K562 (cell line): ENCODE results near the gene TAF3. TPM values are rescaled to one million over a fixed set of nuclear protein-coding genes. Genes with fewer than 3 reads are reported as not detected.

Experiments
- ATAC-seq: fragments of 200-7000 bp; cut with Tn5 transposase; 3 replicates; pipeline ENCODE4 v1.9.1; 2020; ENCODE audit warnings: moderate library complexity
- BruUV-seq: library from RNA; stranded (reverse); fragments of 400-500 nt; replicated peaks from 2 replicates; lab custom pipeline; 2021; lab: Mats Ljungman, UMichigan
- CTCF ChIA-PET: fragments of 300-600 bp; formaldehyde crosslinking; extraction: SDS; loops from one replicate; lab custom pipeline; 2021; ENCODE audit warnings: low intra/inter-chr PET ratio; lab: Yijun Ruan, JAX
- POLR2A ChIA-PET: fragments of 300-600, 350-650 bp; sonication (Branson Sonifier 250); formaldehyde crosslinking; extraction: SDS; loops from one replicate; lab custom pipeline; 2021; ENCODE audit warnings: antibody characterized with exemption, inconsistent platforms; lab: Yijun Ruan, JAX
- DNase-seq, 4 experiments: peaks; one replicate each; pipeline versions ENCODE4 v3.0.0 to v3.0.0-alpha.2; 2011 to 2018; ENCODE audit warnings: low spot score in 3 of 4, mixed read lengths in 3 of 4; ENCODE audit errors: extremely low read depth in 1 of 4
- FAIRE-seq: peaks from 2 replicates; lab custom pipeline; 2011; peaks lifted over from hg19 to GRCh38; lab: Jason Lieb, UNC
- H2AFZ ChIP-seq: 2 replicates; pipeline ENCODE4 v1.6.0; 2011; ENCODE audit warnings: low read depth, low read length, control low read depth, inconsistent platforms
- H3K27ac ChIP-seq: fragments of 200-600 bp; 3 replicates; pipeline ENCODE4 v1.8.0; 2011; ENCODE audit warnings: low read depth, mild to moderate bottlenecking, control low read depth, inconsistent platforms, low read length, moderate library complexity, mixed read lengths; ENCODE audit errors: extremely low read depth
- H3K27me3 ChIP-seq, 2 experiments: fragments of 300-600 bp in 1 of 2; 2 replicates in 1 of 2; 3 replicates in 1 of 2; pipeline versions ENCODE4 v1.6.0 to v1.8.0; 2011; ENCODE audit warnings: inconsistent platforms in 2 of 2, low read length in 2 of 2, mild to moderate bottlenecking in 1 of 2, mixed read lengths in 1 of 2, moderate library complexity in 1 of 2; ENCODE audit not compliant: control insufficient read depth in 2 of 2, insufficient read depth in 2 of 2
- H3K36me3 ChIP-seq: fragments of 300-600 bp; 3 replicates; pipeline ENCODE4 v1.8.0; 2011; ENCODE audit warnings: mild to moderate bottlenecking, low read length, inconsistent platforms; ENCODE audit not compliant: control insufficient read depth, insufficient read depth
- H3K4me1 ChIP-seq, 2 experiments: fragments of 200-600 bp in 1 of 2; replicated peaks in 1 of 2; 2 replicates in 1 of 2; 3 replicates in 1 of 2; pipeline versions ENCODE4 v1.5.1 to v1.8.0; 2011; ENCODE audit warnings: inconsistent platforms in 2 of 2, low read length in 2 of 2, mild to moderate bottlenecking in 1 of 2, mixed read lengths in 1 of 2, moderate library complexity in 1 of 2; ENCODE audit not compliant: control insufficient read depth in 2 of 2, insufficient read depth in 2 of 2
- H3K4me2 ChIP-seq: 2 replicates; pipeline ENCODE4 v1.6.1; 2011; ENCODE audit warnings: low read length, control low read depth, inconsistent platforms, mixed read lengths; ENCODE audit not compliant: insufficient read depth
- H3K4me3 ChIP-seq: fragments of 200-600 bp; sonication (generic), shearing (Covaris generic); 2 replicates; pipeline ENCODE4 v1.5.1; 2016; ENCODE audit warnings: control low read depth, inconsistent platforms
- H3K79me2 ChIP-seq: fragments of 200-600 bp; 3 replicates; pipeline ENCODE4 v1.8.0; 2011; ENCODE audit warnings: low read length, inconsistent platforms; ENCODE audit not compliant: control insufficient read depth, insufficient read depth
- H3K9ac ChIP-seq, 2 experiments: 2 replicates each; pipeline versions ENCODE4 v1.6.0 to v1.6.1; 2011; ENCODE audit warnings: low read depth in 2 of 2, low read length in 2 of 2, control low read depth in 1 of 2, inconsistent platforms in 1 of 2, mild to moderate bottlenecking in 1 of 2, mixed read lengths in 1 of 2; ENCODE audit not compliant: insufficient read depth in 1 of 2
- H3K9me1 ChIP-seq: one replicate; pipeline ENCODE4 v1.6.0; 2011; ENCODE audit warnings: inconsistent platforms, mild to moderate bottlenecking, low read length, moderate library complexity; ENCODE audit not compliant: control insufficient read depth, insufficient read depth
- H3K9me3 ChIP-seq: replicated peaks from 2 replicates; pipeline ENCODE4 v1.5.1; 2011; ENCODE audit warnings: low read depth, low read length, inconsistent platforms; ENCODE audit not compliant: control insufficient read depth, insufficient read depth
- H4K20me1 ChIP-seq: replicated peaks from 2 replicates; pipeline ENCODE4 v1.6.1; 2011; ENCODE audit warnings: low read length, inconsistent platforms, mixed read lengths; ENCODE audit not compliant: control insufficient read depth, insufficient read depth
- BHLHE40 ChIP-seq: IDR thresholded peaks from 2 replicates; pipeline ENCODE4 v1.6.1; 2011; ENCODE audit warnings: low read length, improper control_type of control experiment
- CBFB ChIP-seq: sonication (generic); formaldehyde crosslinking; IDR thresholded peaks from 2 replicates; pipeline ENCODE4 v1.4.0; 2020; ENCODE audit warnings: mild to moderate bottlenecking, missing genetic modification reagents
- CBX8 ChIP-seq: fragments of 200-600 bp; sonication (generic); IDR thresholded peaks from 2 replicates; pipeline ENCODE4 v1.6.1; 2012; ENCODE audit warnings: borderline replicate concordance, mixed run types, low read depth, mild to moderate bottlenecking, moderate library complexity, mixed read lengths, low read length, control low read depth, inconsistent platforms; ENCODE audit not compliant: poor library complexity, severe bottlenecking; ENCODE audit errors: extremely low read depth
- CREB3 ChIP-seq: fragments of 450-650 bp; conservative IDR thresholded peaks from 2 replicates; pipeline ENCODE4 v1.6.1; 2016; ENCODE audit warnings: missing genetic modification characterization, low read depth, mild to moderate bottlenecking, missing compliant biosample characterization, moderate library complexity
- ELF1 ChIP-seq: fragments of 200-800 bp; sonication (Bioruptor generic); IDR thresholded peaks from 2 replicates; pipeline ENCODE4 v1.6.1; 2016; ENCODE audit warnings: missing genetic modification characterization, missing compliant biosample characterization
- KLF16 ChIP-seq: IDR thresholded peaks from 2 replicates; pipeline ENCODE4 v1.6.1; 2016; ENCODE audit warnings: antibody characterized with exemption
- PKNOX1 ChIP-seq: fragments of 450-650 bp; IDR thresholded peaks from 2 replicates; pipeline ENCODE4 v1.6.1; 2016
- SMARCB1 ChIP-seq: IDR thresholded peaks from 2 replicates; pipeline ENCODE4 v1.6.1; 2011; ENCODE audit warnings: improper control_type of control experiment, low read depth; ENCODE audit not compliant: insufficient read length
- TAF15 ChIP-seq: fragments of 200-400 bp; formaldehyde crosslinking; IDR thresholded peaks from 2 replicates; pipeline ENCODE4 v1.6.1; 2017; ENCODE audit warnings: mild to moderate bottlenecking, low read depth, low read length, moderate library complexity
- ZNF24 ChIP-seq: fragments of 450-650 bp; IDR thresholded peaks from 2 replicates; pipeline ENCODE4 v1.6.1; 2016
- ZNF324 ChIP-seq: fragments of 250-450 bp; sonication (Bioruptor Pico); IDR thresholded peaks from 2 replicates; pipeline ENCODE4 v1.4.0; 2020; ENCODE audit warnings: mild to moderate bottlenecking
- ZNF589 ChIP-seq: fragments of 200-800 bp; sonication (Bioruptor generic); IDR thresholded peaks from 2 replicates; pipeline ENCODE4 v1.6.1; 2016; ENCODE audit warnings: low read depth, missing genetic modification characterization, missing compliant biosample characterization
- ZNF644 ChIP-seq: fragments of 200-800 bp; sonication (Bioruptor generic); IDR thresholded peaks from 2 replicates; pipeline ENCODE4 v1.6.1; 2016; ENCODE audit warnings: low read depth, missing genetic modification characterization, missing compliant biosample characterization
- WGBS: fragments of 100-300 bp; shearing (Covaris generic); methylation state at CpG from one replicate; pipeline ENCODE4 v1.1.6; 2016; ENCODE audit warnings: low coverage, mixed read lengths; ENCODE audit not compliant: insufficient coverage; ENCODE audit errors: missing lambda C conversion rate; 5-methylcytosine and 5-hydroxymethylcytosine counted together
- in situ Hi-C: fragments of 300-500 bp; cut with MboI; formaldehyde crosslinking; loops from 4 replicates; pipeline ENCODE4 v1.15.0; 2018; ENCODE audit warnings: inconsistent platforms, mixed read lengths
- intact Hi-C: fragments of 100-400 bp; cut with micrococcal nuclease; formaldehyde crosslinking; loops from 2 replicates; pipeline ENCODE4 v1.14.2; 2022
- polyA plus RNA-seq, 8 experiments: library from polyadenylated mRNA; depleted of rRNA in 4 of 8; stranded (reverse) in 5 of 8; unstranded in 3 of 8; fragments of >200 nt; fragmentation: Nextera tagmentation in 2 of 8; fragmentation: Illumina TruSeq in 1 of 8; extraction: Ambion mirVana in 2 of 8; extraction: Trizol in 1 of 8; gene quantifications; 2 replicates each; pipeline versions ENCODE4 v1.2.1 to v1.2.3, GENCODE V29; 2011 to 2014; ENCODE audit warnings: inconsistent platforms in 1 of 8, missing spikeins in 1 of 8
- total RNA-seq, 7 experiments: library from RNA; depleted of rRNA in 6 of 7; stranded (reverse); fragments of >200 nt in 6 of 7; fragmentation: Illumina TruSeq in 2 of 7; extraction: Trizol in 2 of 7; gene quantifications; 2 replicates each; pipeline versions ENCODE4 v1.2.1 to v1.2.3, GENCODE V29; 2011 to 2021; ENCODE audit warnings: low replicate concordance in 1 of 7
- TF ChIP-seq, protein P1 (sequence below): fragments of 250-450 bp; sonication (Bioruptor Pico); IDR thresholded peaks from 2 replicates; pipeline ENCODE4 v1.4.0; 2020; ENCODE audit warnings: mild to moderate bottlenecking, moderate library complexity

TAF3 gene
- total and polyA plus RNA-seq, 9 of the 15 experiments (the other 6 are each of a cell fraction or from before 2014, with no cell fraction given) = 1.5 to 9.9 (median 4.1) TPM

DNA sequence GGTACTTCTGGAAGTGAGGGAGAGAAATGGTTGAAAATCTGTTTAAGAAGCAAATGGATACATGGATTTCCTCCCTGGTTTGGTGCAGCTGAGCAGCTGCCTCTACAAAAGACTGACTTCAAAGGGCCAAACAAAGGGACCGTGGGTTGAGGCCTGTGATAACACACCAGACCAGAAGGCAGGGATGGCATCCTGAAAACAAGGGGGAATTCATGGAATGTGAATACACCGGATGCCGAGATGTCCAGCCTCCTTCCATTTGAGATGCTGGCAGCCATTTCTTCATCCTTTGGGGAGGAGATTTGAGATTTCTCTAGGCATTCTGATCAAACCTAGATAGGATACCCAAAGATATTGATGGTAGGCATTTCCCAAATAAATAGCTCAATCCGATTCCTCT, 36.9 kb downstream of the TAF3 start:
- Histone ChIP-seq H3K36me3 (no peaks in the 10 kb centered on the region; the same call in 2 of the 3 replicates), H3K9me1 (no peaks in the 10 kb centered on the region), H2AFZ (no peak overlapping the region)
- intact Hi-C loops = no loop called here
- whole genome bisulfite sequencing = 83% methylated on average over 4 of the region's 4 CpGs
- no peak for DNase-seq
- TF ChIP-seq SMARCB1 (no peak), CBX8 (no peak), CREB3 (tag) (no peak), ZNF589 (CRISPR knock-in tag) (no peak), CBFB (CRISPR knock-in tag) (no peak), KLF16 (no peak), TAF15 (no peak), PKNOX1 (no peak), ZNF644 (tag) (no peak), ZNF24 (no peak), BHLHE40 (no peak), ELF1 (tag) (no peak), ZNF324 (CRISPR knock-in tag) (no peak)
- TF ChIP-seq, protein P1, sequence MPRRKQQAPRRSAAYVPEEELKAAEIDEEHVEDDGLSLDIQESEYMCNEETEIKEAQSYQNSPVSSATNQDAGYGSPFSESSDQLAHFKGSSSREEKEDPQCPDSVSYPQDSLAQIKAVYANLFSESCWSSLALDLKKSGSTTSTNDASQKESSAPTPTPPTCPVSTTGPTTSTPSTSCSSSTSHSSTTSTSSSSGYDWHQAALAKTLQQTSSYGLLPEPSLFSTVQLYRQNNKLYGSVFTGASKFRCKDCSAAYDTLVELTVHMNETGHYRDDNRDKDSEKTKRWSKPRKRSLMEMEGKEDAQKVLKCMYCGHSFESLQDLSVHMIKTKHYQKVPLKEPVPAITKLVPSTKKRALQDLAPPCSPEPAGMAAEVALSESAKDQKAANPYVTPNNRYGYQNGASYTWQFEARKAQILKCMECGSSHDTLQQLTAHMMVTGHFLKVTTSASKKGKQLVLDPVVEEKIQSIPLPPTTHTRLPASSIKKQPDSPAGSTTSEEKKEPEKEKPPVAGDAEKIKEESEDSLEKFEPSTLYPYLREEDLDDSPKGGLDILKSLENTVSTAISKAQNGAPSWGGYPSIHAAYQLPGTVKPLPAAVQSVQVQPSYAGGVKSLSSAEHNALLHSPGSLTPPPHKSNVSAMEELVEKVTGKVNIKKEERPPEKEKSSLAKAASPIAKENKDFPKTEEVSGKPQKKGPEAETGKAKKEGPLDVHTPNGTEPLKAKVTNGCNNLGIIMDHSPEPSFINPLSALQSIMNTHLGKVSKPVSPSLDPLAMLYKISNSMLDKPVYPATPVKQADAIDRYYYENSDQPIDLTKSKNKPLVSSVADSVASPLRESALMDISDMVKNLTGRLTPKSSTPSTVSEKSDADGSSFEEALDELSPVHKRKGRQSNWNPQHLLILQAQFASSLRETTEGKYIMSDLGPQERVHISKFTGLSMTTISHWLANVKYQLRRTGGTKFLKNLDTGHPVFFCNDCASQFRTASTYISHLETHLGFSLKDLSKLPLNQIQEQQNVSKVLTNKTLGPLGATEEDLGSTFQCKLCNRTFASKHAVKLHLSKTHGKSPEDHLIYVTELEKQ = no peak
- TF ChIP-seq, all 486 proteins: peak for 0
- H3K4me1 ChIP-seq = peaks cover 0 to 2% of the 10 kb centered on the region in 2 experiments; a peak in 2 of 5 replicates
- no peaks in the 10 kb centered on the region for H4K20me1 ChIP-seq
- ATAC-seq = no peak
- H3K27me3 ChIP-seq = no peaks in the 10 kb centered on the region
- in situ Hi-C loops = loop anchor here (25.0 kb wide), 1 partner anchor 1057 kb away; no protein-coding TSS in a partner anchor
- ChIA-PET POLR2A (no interaction called here), CTCF (no interaction called here)
- no peak overlapping the region for H3K4me2 ChIP-seq
- H3K4me3 ChIP-seq = no peak overlapping the region
- peaks cover 15% of the 10 kb centered on the region; the same call in 2 of the 3 replicates for H3K79me2 ChIP-seq
- H3K27ac ChIP-seq = no peak overlapping the region
- no peaks in the 10 kb centered on the region; the same call in 1 of the 2 replicates for H3K9me3 ChIP-seq
- H3K9ac ChIP-seq = no peak overlapping the region
- no peak for FAIRE-seq
- no TSS peak for BruUV-seq
